GM12878 (cell line): Measurements from ENCODE around the gene MTMR6. TPM values are rescaled to one million over a fixed set of nuclear protein-coding genes. Genes with fewer than 3 reads are reported as not detected.

Experiments
- ATAC-seq: fragments of 200-7000 bp; cut with Tn5 transposase; 3 replicates; pipeline ENCODE4 v1.9.1; 2020; ENCODE audit warnings: mild to moderate bottlenecking, moderate library complexity
- BruUV-seq: library from RNA; stranded (reverse); fragments of 400-500 nt; replicated peaks from 2 replicates; lab custom pipeline; 2021; lab: Mats Ljungman, UMichigan
- CTCF ChIA-PET: fragments of 300-600 bp; sonication (Branson Sonifier 250); formaldehyde crosslinking; extraction: SDS; loops from one replicate; lab custom pipeline; 2021; ENCODE audit warnings: inconsistent platforms; lab: Yijun Ruan, JAX
- POLR2A ChIA-PET: fragments of 350-600 bp; formaldehyde crosslinking; extraction: SDS; loops from one replicate; lab custom pipeline; 2021; ENCODE audit warnings: inconsistent platforms; lab: Charles Lee
- RAD21 ChIA-PET: fragments of 300-600 bp; sonication (Branson Sonifier 250); formaldehyde crosslinking; loops from one replicate; lab custom pipeline; 2023; ENCODE audit warnings: antibody characterized with exemption; ENCODE audit not compliant: unreplicated experiment; lab: Charles Lee
- SMC1A ChIA-PET: fragments of 300-600 bp; sonication (Branson Sonifier 250); formaldehyde crosslinking; loops from one replicate; lab custom pipeline; 2023; ENCODE audit not compliant: unreplicated experiment, uncharacterized antibody; lab: Charles Lee
- DNase-seq: peaks from one replicate; pipeline ENCODE4 v3.0.0-alpha.2; 2011; ENCODE audit warnings: low read depth, low spot score
- FAIRE-seq: peaks from 3 replicates; lab custom pipeline; 2011; peaks lifted over from hg19 to GRCh38; lab: Jason Lieb, UNC
- H2AFZ ChIP-seq: 2 replicates; pipeline ENCODE4 v1.6.0; 2011; ENCODE audit warnings: low read depth, low read length, control low read depth; ENCODE audit not compliant: control insufficient read depth
- H3K27ac ChIP-seq: 2 replicates; pipeline ENCODE4 v1.5.1; 2011; ENCODE audit warnings: control low read depth; ENCODE audit not compliant: control insufficient read depth, insufficient read depth
- H3K27me3 ChIP-seq, 2 experiments: replicated peaks in 1 of 2; 2 replicates each; pipeline versions ENCODE4 v1.6.0 to v1.6.1; 2011; ENCODE audit warnings: low read length in 1 of 2; ENCODE audit not compliant: control insufficient read depth in 2 of 2, insufficient read depth in 2 of 2
- H3K36me3 ChIP-seq, 2 experiments: 2 replicates each; pipeline ENCODE4 v1.5.1; 2011; ENCODE audit warnings: low read length in 1 of 2; ENCODE audit not compliant: control insufficient read depth in 2 of 2, insufficient read depth in 2 of 2
- H3K4me1 ChIP-seq: 2 replicates; pipeline ENCODE4 v1.6.1; 2011; ENCODE audit warnings: mild to moderate bottlenecking, low read length, moderate library complexity, mixed read lengths; ENCODE audit not compliant: control insufficient read depth, insufficient read depth
- H3K4me2 ChIP-seq: 2 replicates; pipeline ENCODE4 v1.6.0; 2011; ENCODE audit warnings: control low read depth; ENCODE audit not compliant: control insufficient read depth, insufficient read depth
- H3K4me3 ChIP-seq: fragments of 200-600 bp; sonication (generic); 2 replicates; pipeline ENCODE4 v1.5.1; 2016
- H3K79me2 ChIP-seq: 2 replicates; pipeline ENCODE4 v1.6.0; 2011; ENCODE audit warnings: low read length; ENCODE audit not compliant: control insufficient read depth, insufficient read depth
- H3K9ac ChIP-seq: 2 replicates; pipeline ENCODE4 v1.8.0; 2011; ENCODE audit warnings: low read length, control low read depth, mixed read lengths; ENCODE audit not compliant: control insufficient read depth, insufficient read depth
- H3K9me3 ChIP-seq: replicated peaks from 3 replicates; pipeline ENCODE4 v1.5.1; 2011; ENCODE audit warnings: mild to moderate bottlenecking, low read length; ENCODE audit not compliant: control insufficient read depth, insufficient read depth
- H4K20me1 ChIP-seq: 2 replicates; pipeline ENCODE4 v1.6.0; 2011; ENCODE audit not compliant: control insufficient read depth, insufficient read depth
- BACH1 ChIP-seq: fragments of 450-650 bp; IDR thresholded peaks from 2 replicates; pipeline ENCODE4 v1.6.1; 2017; ENCODE audit warnings: mild to moderate bottlenecking, borderline replicate concordance
- CHD4 ChIP-seq: fragments of 200-600 bp; sonication (generic); IDR thresholded peaks from 2 replicates; pipeline ENCODE4 v1.6.1; 2016; ENCODE audit warnings: mild to moderate bottlenecking
- FOXM1 ChIP-seq: IDR thresholded peaks from 2 replicates; pipeline ENCODE4 v1.6.1; 2012; ENCODE audit warnings: low read depth, mild to moderate bottlenecking, inconsistent platforms, low read length, moderate library complexity
- GATAD2B ChIP-seq: fragments of 450-650 bp; conservative IDR thresholded peaks from 2 replicates; pipeline ENCODE4 v1.6.1; 2017; ENCODE audit warnings: low read depth, mild to moderate bottlenecking, moderate library complexity
- MTA2 ChIP-seq: fragments of 450-650 bp; IDR thresholded peaks from 2 replicates; pipeline ENCODE4 v1.6.1; 2016; ENCODE audit warnings: low read depth, mild to moderate bottlenecking, moderate library complexity
- MXI1 ChIP-seq: fragments of 150-350 bp; IDR thresholded peaks from 2 replicates; pipeline ENCODE4 v1.6.1; 2011; ENCODE audit warnings: low read depth, mild to moderate bottlenecking, inconsistent platforms, low read length, improper control_type of control experiment
- SPI1 ChIP-seq: IDR thresholded peaks from 2 replicates; pipeline ENCODE4 v1.6.1; 2011; ENCODE audit warnings: low read depth, mild to moderate bottlenecking, low read length, moderate library complexity, borderline replicate concordance; ENCODE audit not compliant: insufficient read depth
- YBX1 ChIP-seq: fragments of 450-650 bp; IDR thresholded peaks from 2 replicates; pipeline ENCODE4 v1.6.1; 2016; ENCODE audit warnings: antibody characterized with exemption
- WGBS: methylation state at CpG from one replicate; pipeline ENCODE4 v1.1.6; 2016; ENCODE audit warnings: low lambda C conversion rate; ENCODE audit not compliant: insufficient replicate concordance, insufficient coverage; ENCODE audit errors: missing lambda C conversion rate; 5-methylcytosine and 5-hydroxymethylcytosine counted together
- in situ Hi-C: fragments of 300-500 bp; cut with MboI; formaldehyde crosslinking; loops from 9 replicates; pipeline ENCODE4 v1.14.3; 2018; ENCODE audit warnings: mixed read lengths
- intact Hi-C: fragments of 100-400 bp; cut with micrococcal nuclease; formaldehyde crosslinking; loops from one replicate; pipeline ENCODE4 v1.14.2; 2022; ENCODE audit not compliant: unreplicated experiment
- polyA plus RNA-seq, 11 experiments: library from polyadenylated mRNA; depleted of rRNA in 4 of 11; unstranded in 6 of 11; stranded (reverse) in 5 of 11; fragments of >200 nt; fragmentation: Nextera tagmentation in 4 of 11; fragmentation: Illumina TruSeq in 1 of 11; extraction: Ambion mirVana in 4 of 11; extraction: Trizol in 1 of 11; gene quantifications; 1 replicate in 1 of 11; 2 replicates in 10 of 11; pipeline versions ENCODE4 v1.2.1 to v1.2.3, GENCODE V29; 2011 to 2016; ENCODE audit warnings: inconsistent platforms in 2 of 11, missing spikeins in 2 of 11, low read depth in 1 of 11
- total RNA-seq, 4 experiments: library from RNA; depleted of rRNA in 3 of 4; stranded (reverse); fragments of >200 nt in 3 of 4; fragmentation: Illumina TruSeq in 1 of 4; extraction: Trizol in 1 of 4; gene quantifications; 2 replicates each; pipeline versions ENCODE4 v1.2.1 to v1.2.3, GENCODE V29; 2013 to 2021
- TF ChIP-seq, protein P1 (sequence below): fragments of 450-650 bp; IDR thresholded peaks from 2 replicates; pipeline ENCODE4 v1.6.1; 2017; ENCODE audit warnings: mild to moderate bottlenecking, low read depth, inconsistent platforms; ENCODE audit not compliant: poor library complexity, severe bottlenecking
- TF ChIP-seq, protein P2 (sequence below): fragments of 450-650 bp; conservative IDR thresholded peaks from 2 replicates; pipeline ENCODE4 v1.6.1; 2017; ENCODE audit warnings: mild to moderate bottlenecking, moderate library complexity
- TF ChIP-seq, protein P3 (sequence below): fragments of 450-650 bp; IDR thresholded peaks from 2 replicates; pipeline ENCODE4 v1.6.1; 2017; ENCODE audit warnings: low read depth, mild to moderate bottlenecking, moderate library complexity
- TF ChIP-seq, protein P4 (sequence below): fragments of 450-650 bp; formaldehyde crosslinking; IDR thresholded peaks from 2 replicates; pipeline ENCODE4 v1.4.0; 2022; ENCODE audit warnings: mild to moderate bottlenecking, moderate library complexity

The MTMR6 gene
- total and polyA plus RNA-seq, 10 of the 15 experiments (the other 5 are each of a cell fraction or from before 2014, with no cell fraction given) = 9.8 to 24.2 (median 16.0) TPM

DNA sequence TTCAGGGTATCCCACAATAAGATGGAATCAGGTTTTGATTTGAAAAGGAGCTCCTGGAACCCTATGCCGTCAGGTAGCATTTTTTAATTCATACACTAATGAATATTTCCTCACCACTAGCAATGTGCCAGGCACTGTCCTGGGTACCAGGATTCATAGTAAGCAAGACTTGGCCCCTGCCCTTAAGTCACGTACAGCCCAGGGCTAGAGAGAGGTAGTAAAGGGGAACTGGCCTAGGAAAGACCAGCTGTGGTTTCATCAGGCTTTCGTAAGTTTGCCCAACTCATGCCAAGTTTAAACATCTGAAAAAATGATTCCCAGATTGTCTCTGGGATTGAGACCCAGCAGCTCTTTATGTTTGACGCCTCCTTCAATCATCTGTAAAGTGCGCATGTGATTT, 69.3 kb downstream of the MTMR6 start:
- in situ Hi-C loops = no loop called here
- Histone ChIP-seq H3K4me3 (no peak overlapping the region), H2AFZ (no peak overlapping the region), H4K20me1 (no peaks in the 10 kb centered on the region), H3K27ac (no peak overlapping the region), H3K9me3 (no peaks in the 10 kb centered on the region), H3K36me3 (no peaks in the 10 kb centered on the region), H3K4me1 (no peaks in the 10 kb centered on the region), H3K27me3 (no peaks in the 10 kb centered on the region), H3K4me2 (no peak overlapping the region), H3K9ac (no peak overlapping the region), H3K79me2 (no peaks in the 10 kb centered on the region)
- DNase-seq = no peak
- intact Hi-C loops = no loop called here
- RAD21 ChIA-PET = no interaction called here
- WGBS = 48% methylated on average over 5 of the region's 5 CpGs
- CTCF ChIA-PET = interaction anchor here (1.4 to 1.7 kb wide), 2 partner anchors 35 to 132 kb away, joined by 3 read pairs; no protein-coding TSS in a partner anchor
- ATAC-seq = peak; percentile 29; the same call in 1 of the 3 replicates
- FAIRE-seq = no peak
- BruUV-seq = no TSS peak
- POLR2A ChIA-PET = no interaction called here
- SMC1A ChIA-PET = interaction anchor here (0.5 to 2.0 kb wide), 2 partner anchors 11 to 66 kb away, joined by 3 to 6 read pairs; no protein-coding TSS in a partner anchor
- TF ChIP-seq SPI1 = no peak
- TF ChIP-seq, protein P1, sequence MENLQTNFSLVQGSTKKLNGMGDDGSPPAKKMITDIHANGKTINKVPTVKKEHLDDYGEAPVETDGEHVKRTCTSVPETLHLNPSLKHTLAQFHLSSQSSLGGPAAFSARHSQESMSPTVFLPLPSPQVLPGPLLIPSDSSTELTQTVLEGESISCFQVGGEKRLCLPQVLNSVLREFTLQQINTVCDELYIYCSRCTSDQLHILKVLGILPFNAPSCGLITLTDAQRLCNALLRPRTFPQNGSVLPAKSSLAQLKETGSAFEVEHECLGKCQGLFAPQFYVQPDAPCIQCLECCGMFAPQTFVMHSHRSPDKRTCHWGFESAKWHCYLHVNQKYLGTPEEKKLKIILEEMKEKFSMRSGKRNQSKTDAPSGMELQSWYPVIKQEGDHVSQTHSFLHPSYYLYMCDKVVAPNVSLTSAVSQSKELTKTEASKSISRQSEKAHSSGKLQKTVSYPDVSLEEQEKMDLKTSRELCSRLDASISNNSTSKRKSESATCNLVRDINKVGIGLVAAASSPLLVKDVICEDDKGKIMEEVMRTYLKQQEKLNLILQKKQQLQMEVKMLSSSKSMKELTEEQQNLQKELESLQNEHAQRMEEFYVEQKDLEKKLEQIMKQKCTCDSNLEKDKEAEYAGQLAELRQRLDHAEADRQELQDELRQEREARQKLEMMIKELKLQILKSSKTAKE = no peak
- TF ChIP-seq MXI1 = no peak
- no peak for TF ChIP-seq FOXM1
- TF ChIP-seq MTA2 = no peak
- no peak for TF ChIP-seq GATAD2B
- TF ChIP-seq CHD4 = no peak
- TF ChIP-seq BACH1 = no peak
- TF ChIP-seq, protein P2, sequence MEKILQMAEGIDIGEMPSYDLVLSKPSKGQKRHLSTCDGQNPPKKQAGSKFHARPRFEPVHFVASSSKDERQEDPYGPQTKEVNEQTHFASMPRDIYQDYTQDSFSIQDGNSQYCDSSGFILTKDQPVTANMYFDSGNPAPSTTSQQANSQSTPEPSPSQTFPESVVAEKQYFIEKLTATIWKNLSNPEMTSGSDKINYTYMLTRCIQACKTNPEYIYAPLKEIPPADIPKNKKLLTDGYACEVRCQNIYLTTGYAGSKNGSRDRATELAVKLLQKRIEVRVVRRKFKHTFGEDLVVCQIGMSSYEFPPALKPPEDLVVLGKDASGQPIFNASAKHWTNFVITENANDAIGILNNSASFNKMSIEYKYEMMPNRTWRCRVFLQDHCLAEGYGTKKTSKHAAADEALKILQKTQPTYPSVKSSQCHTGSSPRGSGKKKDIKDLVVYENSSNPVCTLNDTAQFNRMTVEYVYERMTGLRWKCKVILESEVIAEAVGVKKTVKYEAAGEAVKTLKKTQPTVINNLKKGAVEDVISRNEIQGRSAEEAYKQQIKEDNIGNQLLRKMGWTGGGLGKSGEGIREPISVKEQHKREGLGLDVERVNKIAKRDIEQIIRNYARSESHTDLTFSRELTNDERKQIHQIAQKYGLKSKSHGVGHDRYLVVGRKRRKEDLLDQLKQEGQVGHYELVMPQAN = no peak
- TF ChIP-seq YBX1 = no peak
- TF ChIP-seq, protein P3, sequence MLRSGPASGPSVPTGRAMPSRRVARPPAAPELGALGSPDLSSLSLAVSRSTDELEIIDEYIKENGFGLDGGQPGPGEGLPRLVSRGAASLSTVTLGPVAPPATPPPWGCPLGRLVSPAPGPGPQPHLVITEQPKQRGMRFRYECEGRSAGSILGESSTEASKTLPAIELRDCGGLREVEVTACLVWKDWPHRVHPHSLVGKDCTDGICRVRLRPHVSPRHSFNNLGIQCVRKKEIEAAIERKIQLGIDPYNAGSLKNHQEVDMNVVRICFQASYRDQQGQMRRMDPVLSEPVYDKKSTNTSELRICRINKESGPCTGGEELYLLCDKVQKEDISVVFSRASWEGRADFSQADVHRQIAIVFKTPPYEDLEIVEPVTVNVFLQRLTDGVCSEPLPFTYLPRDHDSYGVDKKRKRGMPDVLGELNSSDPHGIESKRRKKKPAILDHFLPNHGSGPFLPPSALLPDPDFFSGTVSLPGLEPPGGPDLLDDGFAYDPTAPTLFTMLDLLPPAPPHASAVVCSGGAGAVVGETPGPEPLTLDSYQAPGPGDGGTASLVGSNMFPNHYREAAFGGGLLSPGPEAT = no peak
- TF ChIP-seq, protein P4, sequence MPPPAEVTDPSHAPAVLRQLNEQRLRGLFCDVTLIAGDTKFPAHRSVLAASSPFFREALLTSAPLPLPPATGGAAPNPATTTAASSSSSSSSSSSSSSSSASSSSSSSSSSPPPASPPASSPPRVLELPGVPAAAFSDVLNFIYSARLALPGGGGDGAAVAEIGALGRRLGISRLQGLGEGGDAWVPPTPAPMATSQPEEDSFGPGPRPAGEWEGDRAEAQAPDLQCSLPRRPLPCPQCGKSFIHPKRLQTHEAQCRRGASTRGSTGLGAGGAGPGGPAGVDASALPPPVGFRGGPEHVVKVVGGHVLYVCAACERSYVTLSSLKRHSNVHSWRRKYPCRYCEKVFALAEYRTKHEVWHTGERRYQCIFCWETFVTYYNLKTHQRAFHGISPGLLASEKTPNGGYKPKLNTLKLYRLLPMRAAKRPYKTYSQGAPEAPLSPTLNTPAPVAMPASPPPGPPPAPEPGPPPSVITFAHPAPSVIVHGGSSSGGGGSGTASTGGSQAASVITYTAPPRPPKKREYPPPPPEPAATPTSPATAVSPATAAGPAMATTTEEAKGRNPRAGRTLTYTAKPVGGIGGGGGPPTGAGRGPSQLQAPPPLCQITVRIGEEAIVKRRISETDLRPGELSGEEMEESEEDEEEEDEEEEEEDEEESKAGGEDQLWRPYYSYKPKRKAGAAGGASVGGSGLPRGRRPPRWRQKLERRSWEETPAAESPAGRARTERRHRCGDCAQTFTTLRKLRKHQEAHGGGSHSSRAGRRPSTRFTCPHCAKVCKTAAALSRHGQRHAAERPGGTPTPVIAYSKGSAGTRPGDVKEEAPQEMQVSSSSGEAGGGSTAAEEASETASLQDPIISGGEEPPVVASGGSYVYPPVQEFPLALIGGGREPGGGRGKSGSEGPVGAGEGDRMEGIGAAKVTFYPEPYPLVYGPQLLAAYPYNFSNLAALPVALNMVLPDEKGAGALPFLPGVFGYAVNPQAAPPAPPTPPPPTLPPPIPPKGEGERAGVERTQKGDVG = no peak
